K562 (cell line): ENCODE results near the gene SLC39A6. TPM values are rescaled to one million over a fixed set of nuclear protein-coding genes. Genes with fewer than 3 reads are reported as not detected.

Source experiments
- CREM ChIP-seq: IDR thresholded peaks from 2 replicates; pipeline ENCODE4 v1.6.1; 2014; ENCODE audit warnings: antibody characterized with exemption, low read depth
- CTCF ChIP-seq, 3 experiments: IDR thresholded peaks in 2 of 3; conservative IDR thresholded peaks in 1 of 3; 2 replicates each; pipeline ENCODE4 v1.5.1; 2011 to 2012; ENCODE audit warnings: low read length in 3 of 3, mild to moderate bottlenecking in 3 of 3, control low read depth in 2 of 3, improper control_type of control experiment in 1 of 3, inconsistent platforms in 1 of 3, low read depth in 1 of 3, mixed read lengths in 1 of 3, moderate library complexity in 1 of 3; ENCODE audit not compliant: insufficient read depth in 2 of 3
- GTF2A2 ChIP-seq: IDR thresholded peaks from 2 replicates; pipeline ENCODE4 v1.6.1; 2016; ENCODE audit warnings: mild to moderate bottlenecking, missing genetic modification characterization, missing compliant biosample characterization
- GTF2E2 ChIP-seq: fragments of 200-800 bp; sonication (Bioruptor generic); IDR thresholded peaks from 2 replicates; pipeline ENCODE4 v1.6.1; 2016; ENCODE audit warnings: missing genetic modification characterization, missing compliant biosample characterization
- MYC ChIP-seq, 2 experiments: fragments of 250-450 bp in 1 of 2; sonication (Bioruptor Pico) in 1 of 2; IDR thresholded peaks; 2 replicates each; pipeline versions ENCODE4 v1.5.1 to v1.6.1; 2012 to 2021; ENCODE audit warnings: low read depth in 2 of 2, borderline replicate concordance in 1 of 2, improper control_type of control experiment in 1 of 2, low read length in 1 of 2, mild to moderate bottlenecking in 1 of 2, moderate library complexity in 1 of 2
- STAT6 ChIP-seq: sonication (generic); formaldehyde crosslinking; IDR thresholded peaks from 2 replicates; pipeline ENCODE4 v1.8.1; 2023; ENCODE audit warnings: mild to moderate bottlenecking, missing genetic modification reagents
- YY1 ChIP-seq, 3 experiments: IDR thresholded peaks; 2 replicates each; pipeline ENCODE4 v1.6.1; 2011; ENCODE audit warnings: low read length in 2 of 3, mild to moderate bottlenecking in 2 of 3, moderate library complexity in 2 of 3, borderline replicate concordance in 1 of 3, control low read depth in 1 of 3, low read depth in 1 of 3; ENCODE audit not compliant: insufficient read depth in 3 of 3, insufficient replicate concordance in 2 of 3, control insufficient read depth in 1 of 3, insufficient read length in 1 of 3; ENCODE audit errors: extremely low read depth in 1 of 3
- ZBTB43 ChIP-seq: sonication (generic); formaldehyde crosslinking; IDR thresholded peaks from 2 replicates; pipeline ENCODE4 v1.8.0; 2023; ENCODE audit warnings: mild to moderate bottlenecking, missing genetic modification reagents
- ZNF324 ChIP-seq: fragments of 250-450 bp; sonication (Bioruptor Pico); IDR thresholded peaks from 2 replicates; pipeline ENCODE4 v1.4.0; 2020; ENCODE audit warnings: mild to moderate bottlenecking
- polyA plus RNA-seq, 8 experiments: library from polyadenylated mRNA; depleted of rRNA in 4 of 8; stranded (reverse) in 5 of 8; unstranded in 3 of 8; fragments of >200 nt; fragmentation: Nextera tagmentation in 2 of 8; fragmentation: Illumina TruSeq in 1 of 8; extraction: Ambion mirVana in 2 of 8; extraction: Trizol in 1 of 8; gene quantifications; 2 replicates each; pipeline versions ENCODE4 v1.2.1 to v1.2.3, GENCODE V29; 2011 to 2014; ENCODE audit warnings: inconsistent platforms in 1 of 8, missing spikeins in 1 of 8
- total RNA-seq, 7 experiments: library from RNA; depleted of rRNA in 6 of 7; stranded (reverse); fragments of >200 nt in 6 of 7; fragmentation: Illumina TruSeq in 2 of 7; extraction: Trizol in 2 of 7; gene quantifications; 2 replicates each; pipeline versions ENCODE4 v1.2.1 to v1.2.3, GENCODE V29; 2011 to 2021; ENCODE audit warnings: low replicate concordance in 1 of 7

SLC39A6 gene
- total and polyA plus RNA-seq, 9 of the 15 experiments (the other 6 are each of a cell fraction or from before 2014, with no cell fraction given), result 5.6 to 23.8 (median 17.4) TPM

DNA sequence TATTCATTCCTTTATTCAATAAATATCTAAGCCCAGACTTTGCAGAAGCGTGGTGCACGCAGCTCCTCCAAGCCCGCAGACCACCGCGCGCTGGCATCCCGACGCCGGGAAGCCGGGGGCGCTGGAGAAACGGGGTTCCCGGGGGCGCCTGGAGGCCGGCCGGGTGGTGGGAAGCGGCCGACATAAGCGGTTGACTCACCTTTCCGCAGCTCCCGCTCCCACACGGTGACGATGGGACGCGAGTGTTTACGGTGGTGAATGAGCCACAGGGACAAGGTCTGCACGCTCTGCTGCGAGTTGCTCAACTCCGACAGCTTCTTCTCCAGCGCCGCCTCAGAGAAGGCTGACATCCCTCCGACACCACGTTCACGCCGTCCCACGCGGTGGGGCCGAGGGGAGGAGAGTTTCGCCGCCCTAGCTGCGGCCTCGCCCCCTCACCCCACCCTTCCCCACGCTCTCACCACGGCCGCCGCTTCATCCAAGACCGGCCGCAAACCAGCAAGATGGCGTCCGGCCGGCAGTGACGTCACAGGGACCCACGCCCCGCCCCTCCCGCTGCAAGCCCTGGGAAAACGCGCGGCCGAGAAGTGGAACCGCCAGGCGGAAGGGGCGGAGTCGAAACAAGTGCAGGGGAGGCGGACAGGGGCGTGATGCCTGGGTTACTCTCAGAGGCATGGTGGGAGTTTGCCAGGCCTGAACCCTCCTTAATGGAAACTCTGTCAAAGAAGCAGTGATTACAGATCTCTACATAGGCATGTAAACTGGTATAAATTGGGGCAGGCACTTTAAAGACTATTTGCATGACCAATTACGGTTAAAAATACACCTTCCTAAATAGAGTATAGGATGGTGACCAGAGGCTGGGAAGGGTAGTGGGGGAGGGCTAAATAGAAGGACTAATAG lies 61.8 kb downstream of the SLC39A6 start, which contains the start of gene RPRD1A (continued):
- TF ChIP-seq STAT6 (CRISPR knock-in tag) (no peak), CREM (peak; percentile 97), CTCF (IDR thresholded peaks at IDR 0.05 in 2 of 3, conservative IDR thresholded peaks at IDR 0.05 in 1 of 3; ENCODE audit: insufficient read depth in 2 of 3, low read depth in 1 of 3, low read length in 3 of 3) (peak in 1 of 3 experiments; percentile 1; a peak in 1 of 6 replicates), ZBTB43 (CRISPR knock-in tag) (no peak), ZNF324 (CRISPR knock-in tag) (no peak), YY1 (IDR thresholded peaks at IDR 0.05; ENCODE audit: borderline replicate concordance in 1 of 3, control insufficient read depth in 1 of 3, extremely low read depth in 1 of 3, insufficient read depth in 3 of 3, insufficient read length in 1 of 3, insufficient replicate concordance in 2 of 3, low read depth in 1 of 3, low read length in 2 of 3) (peak; percentile 80 to 97 (median 95)), GTF2E2 (tag) (peak; percentile 84), MYC (IDR thresholded peaks at IDR 0.05; ENCODE audit: low read depth, low read length) (peak; percentile 83), MYC (CRISPR knock-in tag; IDR thresholded peaks at IDR 0.05; ENCODE audit: borderline replicate concordance, low read depth) (peak; percentile 76; the same call in 1 of the 2 replicates), GTF2A2 (tag) (no peak)
